HG03103 (cell line): ENCODE results near the gene NDUFA11.

Source experiments
- ATAC-seq: cut with Tn5 transposase; IDR thresholded peaks from one replicate; pipeline ENCODE4 v1.9.1; 2021; ENCODE audit warnings: low read depth; ENCODE audit not compliant: unreplicated experiment

Gene NDUFA11

GRCh38 chr19:5913739-5914357 lies 10.3 kb upstream of the NDUFA11 start, which contains the start of gene CAPS:
TSS of gene CAPS (plus strand) at chr19:5914254. CDS start at chr19:5914407, 153 bp downstream.
- ATAC-seq = no peak

DNA sequence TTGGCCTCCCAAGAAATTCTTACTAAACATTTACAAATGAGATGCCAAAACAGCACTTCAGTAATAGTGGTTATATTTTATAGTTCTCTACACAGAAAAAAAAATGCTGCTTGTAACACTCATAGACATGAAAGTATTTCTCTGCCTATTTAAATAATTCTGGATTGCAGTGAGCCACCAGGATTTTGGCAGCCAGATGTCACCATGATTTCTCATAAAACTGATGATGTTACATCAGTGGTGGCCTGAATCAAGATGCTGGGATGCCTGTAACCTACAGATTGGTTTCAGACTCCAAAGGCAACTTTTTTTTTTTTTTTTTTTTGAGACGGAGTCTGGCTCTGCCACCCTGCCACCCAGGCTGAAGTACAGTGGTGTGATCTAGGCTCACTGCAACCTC lies 7.8 kb upstream of the NDUFA11 start:
- ATAC-seq = no peak

- ATAC-seq = no peak
Observed at GRCh38 chr19:5910638-5910907, 7.0 kb upstream of the NDUFA11 start.

- ATAC-seq = no peak
Observed at GRCh38 chr19:5908773-5909442, 5.3 kb upstream of the NDUFA11 start.

- no peak for ATAC-seq
Observed at GRCh38 chr19:5907241-5907640, 3.7 kb upstream of the NDUFA11 start.

- ATAC-seq = no peak
Observed at GRCh38 chr19:5905114-5905778, 1.7 kb upstream of the NDUFA11 start.

DNA sequence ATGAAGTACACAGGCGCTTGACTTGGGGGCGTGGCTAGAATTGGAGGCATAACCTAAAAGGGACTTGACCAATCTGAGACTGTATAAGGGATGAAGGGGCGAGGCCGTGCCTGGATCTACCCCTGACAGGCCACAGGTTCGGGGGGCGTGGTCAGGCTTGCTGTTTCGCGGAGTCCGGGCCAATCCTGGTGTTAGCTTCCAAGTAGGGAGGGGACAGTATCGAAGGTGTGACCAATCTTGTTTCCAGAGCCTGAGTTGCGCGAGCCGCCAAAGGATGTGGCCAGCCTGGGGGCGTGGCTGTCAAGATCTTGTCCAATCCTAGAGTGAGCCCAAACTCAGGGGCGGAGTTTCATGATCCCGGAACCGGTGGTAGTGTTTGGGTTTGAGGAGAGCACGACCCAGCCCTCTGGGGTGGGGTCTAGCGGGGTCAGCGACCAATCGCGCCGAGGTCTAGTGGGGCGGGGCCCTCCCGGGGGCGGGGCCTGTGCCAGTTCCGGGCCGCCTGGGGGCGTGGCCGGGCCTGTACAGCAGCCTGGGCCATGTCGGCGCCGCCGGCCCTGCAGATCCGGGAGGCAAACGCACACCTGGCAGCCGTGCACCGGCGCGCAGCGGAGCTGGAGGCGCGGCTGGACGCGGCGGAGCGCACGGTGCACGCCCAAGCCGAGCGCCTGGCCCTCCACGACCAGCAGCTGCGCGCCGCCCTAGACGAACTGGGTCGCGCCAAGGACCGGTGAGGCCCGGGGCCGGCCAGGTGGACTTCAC lies 943 bp upstream of the NDUFA11 start, which contains the start of gene VMAC:
Gene VMAC, plus strand, starts transcription at position 521 of the 762 bp plus-strand sequence. Its CDS starts 19 bp downstream, at position 540.
- ATAC-seq = peak; percentile 76

DNA sequence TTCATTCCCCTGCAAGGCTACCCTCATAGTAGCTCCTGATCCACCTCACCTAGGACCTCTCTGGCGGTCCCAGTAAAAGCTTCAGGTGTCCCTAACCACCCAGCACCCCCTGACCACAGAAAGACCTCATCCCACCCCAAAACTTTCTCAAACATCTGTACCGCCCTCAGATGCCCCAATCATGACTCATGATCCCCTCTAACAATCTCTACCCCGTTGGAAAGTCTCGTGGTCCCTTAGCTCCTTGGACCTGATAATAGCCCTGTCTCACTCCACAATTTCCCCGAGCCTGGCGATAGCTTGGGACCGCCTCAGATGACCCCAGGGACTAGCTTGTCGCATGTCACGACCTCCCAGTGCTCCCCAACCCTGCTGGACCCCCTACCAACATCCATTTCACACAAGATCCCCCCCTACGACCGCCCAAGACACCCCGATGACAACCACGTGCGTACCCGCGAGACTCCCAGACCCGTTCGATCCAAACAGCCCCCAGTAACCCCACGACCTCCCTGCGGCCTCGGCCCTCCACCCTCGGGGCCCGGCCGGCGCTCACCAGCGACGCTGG lies 450 bp downstream of the NDUFA11 start:
- ATAC-seq = no peak

- no peak for ATAC-seq
Observed at GRCh38 chr19:5900976-5901375, 2.6 kb downstream of the NDUFA11 start.

DNA sequence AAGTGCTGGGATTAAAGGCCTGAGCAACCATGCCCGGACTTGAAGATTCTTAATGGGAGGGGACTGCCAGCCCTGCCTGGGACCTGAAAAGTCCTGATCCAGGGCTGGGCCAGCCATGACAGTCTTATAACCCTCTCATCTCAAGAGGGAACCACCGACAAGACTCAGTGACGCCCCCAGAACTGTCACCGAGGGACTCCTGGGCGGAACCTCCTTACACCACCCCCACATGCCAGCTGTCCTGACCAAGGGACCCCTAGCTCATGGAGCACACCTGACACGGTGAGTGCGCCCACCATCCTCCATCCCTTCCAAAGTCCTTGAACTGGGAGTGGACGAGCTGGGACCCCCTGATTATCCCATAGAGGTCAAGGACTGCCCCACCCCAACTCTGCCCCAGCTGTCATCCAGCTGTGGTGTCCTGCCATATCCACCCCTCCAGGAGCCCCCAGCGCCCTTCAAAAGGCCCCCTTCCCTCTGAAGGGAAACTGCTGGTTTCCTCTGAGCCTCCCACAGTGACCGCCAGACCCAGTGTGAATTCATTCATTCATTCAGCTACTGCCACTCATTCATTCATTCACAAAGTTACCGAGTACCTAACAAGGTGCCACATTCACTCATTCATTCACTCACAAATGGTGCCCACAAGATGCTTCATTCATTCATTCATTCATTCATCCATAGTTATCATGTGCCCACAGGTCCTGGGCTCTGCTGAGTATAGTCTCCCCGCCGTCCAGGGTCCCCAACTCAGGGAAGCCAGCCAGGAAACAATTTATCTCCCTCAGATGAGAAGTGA lies 3.7 kb downstream of the NDUFA11 start:
- ATAC-seq = no peak

DNA sequence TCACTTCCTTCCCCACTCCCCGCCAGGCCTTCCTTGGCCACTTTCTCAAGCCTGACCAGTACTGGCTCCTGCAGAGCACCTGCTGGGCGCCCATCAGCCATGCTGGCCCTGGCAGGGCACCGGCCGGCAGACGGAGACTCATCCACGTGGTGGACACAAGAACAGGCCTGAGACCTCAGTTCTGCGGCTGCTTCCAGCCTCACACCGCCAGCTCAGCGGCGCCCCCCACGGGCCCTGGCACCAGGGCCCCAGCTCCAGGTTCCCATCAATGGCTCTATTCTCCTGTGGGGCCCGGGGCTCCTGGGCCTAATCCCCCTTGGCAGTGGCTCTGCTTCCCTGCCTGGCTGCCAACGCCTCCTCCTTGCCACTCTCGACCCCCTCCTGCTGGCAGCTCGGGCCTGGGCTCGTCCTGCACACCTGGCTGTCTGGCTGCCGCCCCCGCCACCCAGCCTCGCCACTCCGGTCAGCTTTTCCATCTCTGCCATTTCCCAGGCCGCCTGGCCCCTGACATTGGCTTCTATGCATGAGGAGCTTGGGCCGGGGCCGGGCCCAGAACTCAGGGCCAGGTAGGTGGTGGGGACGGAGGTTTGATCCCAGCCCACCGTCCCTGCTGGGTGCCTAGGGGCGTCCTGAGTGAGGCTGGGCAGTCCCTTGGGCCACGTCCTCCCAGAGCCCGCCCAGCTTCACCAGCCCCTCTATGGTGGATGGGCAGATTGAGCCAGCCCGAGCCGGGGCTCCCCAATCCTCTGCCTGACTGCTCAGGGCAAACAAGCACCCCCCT lies 6.2 kb downstream of the NDUFA11 start:
- no peak for ATAC-seq

DNA sequence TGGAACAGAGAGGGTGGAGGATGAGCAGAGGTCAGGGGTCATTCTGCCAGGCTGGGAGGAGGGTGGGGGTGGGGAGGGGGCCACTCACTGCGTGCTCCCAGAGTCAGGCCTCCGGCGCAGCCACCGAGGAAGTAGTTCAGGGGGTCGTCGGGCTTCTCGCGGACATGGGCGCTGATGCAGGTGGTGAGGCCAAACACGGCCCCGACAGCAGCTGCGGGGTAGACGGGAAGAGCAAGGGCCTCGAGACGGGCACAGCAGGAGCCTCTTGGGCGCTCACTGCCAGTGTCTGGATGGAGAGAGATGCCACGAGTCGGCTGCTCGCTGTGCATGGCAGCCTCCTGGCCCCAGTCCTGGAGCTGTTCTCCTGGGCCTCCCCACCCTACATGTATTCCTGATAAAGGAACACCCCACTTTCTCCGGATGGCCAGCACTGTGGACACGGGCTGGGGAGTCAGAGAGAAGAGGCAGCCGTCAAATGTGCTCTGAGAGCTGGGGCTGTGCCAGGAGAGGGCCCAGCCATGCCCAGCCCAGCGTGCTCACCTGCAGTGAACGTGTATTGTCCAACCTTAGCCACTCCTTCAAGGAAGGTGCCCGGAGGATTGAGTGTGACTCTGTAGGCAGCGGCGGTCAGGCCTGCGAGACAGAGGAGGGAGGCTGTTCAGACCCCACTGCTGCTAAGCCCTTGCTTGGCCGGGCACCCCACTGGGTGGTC lies 7.1 kb downstream of the NDUFA11 start:
- ATAC-seq = no peak

GRCh38 chr19:5895890-5896289 lies 7.7 kb downstream of the NDUFA11 start:
- ATAC-seq = no peak

DNA sequence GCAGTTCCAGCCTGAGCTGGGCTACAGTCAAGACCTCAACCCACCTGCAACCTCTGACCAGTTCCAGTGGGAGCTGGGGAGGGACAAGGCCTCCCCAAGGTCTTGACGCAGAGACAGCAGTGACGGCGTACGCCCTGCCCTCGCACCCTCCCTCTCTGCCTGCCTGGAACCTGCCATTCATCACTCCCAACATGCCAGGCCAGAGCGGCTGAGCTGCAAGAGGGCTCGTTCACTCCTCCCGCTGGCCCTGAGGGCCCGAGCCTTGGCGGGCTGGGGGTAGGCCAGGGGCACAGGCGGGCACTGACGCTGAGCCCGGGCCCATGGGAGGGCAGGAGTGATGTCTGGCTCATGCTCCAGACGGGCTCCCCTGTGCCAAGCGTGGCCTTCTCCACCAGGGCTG lies 8.2 kb downstream of the NDUFA11 start:
- ATAC-seq = no peak

DNA sequence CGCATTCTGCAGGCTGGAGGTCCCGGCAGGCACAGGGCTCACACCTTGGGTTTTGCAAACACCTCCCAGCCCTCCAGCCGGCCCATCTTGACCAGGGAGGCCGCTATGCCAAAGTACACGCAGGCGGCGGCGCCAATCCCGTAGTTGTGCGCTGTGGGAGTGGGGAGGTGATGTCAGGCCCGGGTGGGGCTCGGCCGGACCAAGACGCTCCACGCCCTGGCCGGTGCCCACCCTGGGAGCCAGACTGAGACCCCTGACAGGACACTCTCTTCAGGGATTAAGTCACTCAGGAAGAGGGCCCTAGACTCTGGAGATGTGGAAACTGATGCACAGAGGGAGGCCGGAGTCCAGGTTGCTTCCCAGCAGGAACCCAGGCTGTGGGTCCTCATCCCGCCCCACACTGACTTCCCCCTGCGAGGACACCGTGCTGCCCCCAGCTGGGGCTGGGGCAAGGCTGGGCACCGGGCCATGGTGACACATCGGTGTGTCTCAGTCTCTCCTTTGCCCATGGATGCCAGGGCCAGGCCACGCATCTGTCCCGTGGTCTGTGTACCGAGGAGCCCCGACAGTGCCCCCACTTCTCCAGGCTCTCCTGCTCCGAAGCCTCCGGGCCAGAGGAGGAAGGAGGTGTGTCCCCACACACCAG lies 8.8 kb downstream of the NDUFA11 start:
- no peak for ATAC-seq

- no peak for ATAC-seq
Observed at GRCh38 chr19:5893907-5894703, 9.5 kb downstream of the NDUFA11 start.

DNA sequence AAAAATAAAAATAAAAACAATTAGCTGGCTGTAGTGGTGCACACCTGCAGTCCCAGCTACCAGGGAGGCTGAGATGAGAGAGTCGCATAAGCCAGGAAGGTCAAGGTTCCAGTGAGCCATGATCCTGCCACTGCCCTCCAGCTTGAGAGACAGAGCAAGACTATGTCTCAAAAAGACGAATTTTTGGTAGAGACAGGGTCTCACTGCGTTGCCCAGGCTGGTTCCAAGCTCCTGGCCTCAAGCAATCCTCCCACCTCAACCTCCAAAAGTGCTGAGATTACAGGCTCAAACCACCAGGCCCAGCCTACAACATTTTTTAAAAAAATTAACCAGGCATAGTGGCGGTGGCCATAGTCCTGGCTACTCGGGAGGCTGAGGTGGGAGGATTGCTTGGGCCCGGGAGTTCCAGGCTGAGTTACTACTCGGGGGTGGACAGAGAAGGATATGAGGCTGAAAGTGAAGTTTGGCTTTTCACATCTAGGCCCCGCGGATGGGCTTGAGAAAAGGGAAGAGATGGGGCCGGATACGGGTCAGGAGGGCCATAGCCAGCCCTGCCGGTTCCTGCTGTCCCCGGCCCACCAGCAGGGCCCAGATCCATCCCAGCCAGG lies 10.2 kb downstream of the NDUFA11 start:
- no peak for ATAC-seq
